ENCODE data around the gene AFTPH. TPM values are rescaled to one million over a fixed set of nuclear protein-coding genes. Genes with fewer than 3 reads are reported as not detected.

The AFTPH gene
- total and polyA plus RNA-seq, 9 of the 15 experiments (the other 6 are each of a cell fraction or from before 2014, with no cell fraction given): 8.0 to 26.2 (median 13.8) TPM

- Histone ChIP-seq H3K4me3 (no peak overlapping the region), H3K9ac (ENCODE audit: insufficient read depth in 1 of 2, low read depth in 2 of 2, low read length in 2 of 2) (no peak overlapping the region), H3K4me2 (ENCODE audit: insufficient read depth, low read length) (no peak overlapping the region), H3K9me3 (replicated peaks; ENCODE audit: control insufficient read depth, insufficient read depth, low read depth, low read length) (no peaks in the 10 kb centered on the region), H3K9me1 (ENCODE audit: control insufficient read depth, insufficient read depth, low read length) (no peaks in the 10 kb centered on the region), H3K27me3 (ENCODE audit: control insufficient read depth in 2 of 2, insufficient read depth in 2 of 2, low read length in 2 of 2) (peaks cover 17 to 53% of the 10 kb centered on the region in 2 experiments), H2AFZ (ENCODE audit: low read depth, low read length) (no peak overlapping the region), H3K79me2 (ENCODE audit: control insufficient read depth, insufficient read depth, low read length) (no peaks in the 10 kb centered on the region), H3K4me1 (replicated peaks in 1 of 2; ENCODE audit: control insufficient read depth in 2 of 2, insufficient read depth in 2 of 2, low read length in 2 of 2) (no peaks in the 10 kb centered on the region), H4K20me1 (replicated peaks; ENCODE audit: control insufficient read depth, insufficient read depth, low read length) (peaks cover 6% of the 10 kb centered on the region; the same call in 1 of the 2 replicates), H3K36me3 (ENCODE audit: control insufficient read depth, insufficient read depth, low read length) (no peaks in the 10 kb centered on the region), H3K27ac (ENCODE audit: extremely low read depth, low read depth, low read length) (no peak overlapping the region)
- POLR2A ChIA-PET: interaction anchor here (0.7 kb wide), 1 partner anchor 257 kb away, joined by 3 read pairs; no protein-coding TSS in a partner anchor
- no TSS peak for BruUV-seq (replicated peaks)
- intact Hi-C loops (cut with micrococcal nuclease) (no loop called here), in situ Hi-C loops (cut with MboI) (loop anchor here (5.0 to 10.0 kb wide), 2 partner anchors 153 to 431 kb away; no protein-coding TSS in a partner anchor)
- no peak for FAIRE-seq
- DNase-seq (ENCODE audit: extremely low read depth in 1 of 4, low spot score in 3 of 4): no peak
- TF ChIP-seq RBM25 (IDR thresholded peaks at IDR 0.05; ENCODE audit: low read depth, low read length, severe bottlenecking) (peak; percentile 73), ZNF431 (CRISPR knock-in tag; IDR thresholded peaks at IDR 0.05) (no peak), E2F5 (CRISPR knock-in tag; IDR thresholded peaks at IDR 0.05) (no peak), CTCF (IDR thresholded peaks at IDR 0.05 in 2 of 3, conservative IDR thresholded peaks at IDR 0.05 in 1 of 3; ENCODE audit: insufficient read depth in 2 of 3, low read depth in 1 of 3, low read length in 3 of 3) (no peak)
- ATAC-seq: no peak
- CTCF ChIA-PET (ENCODE audit: low intra/inter-chr PET ratio): no interaction called here
- 1% methylated on average over 4 of the region's 4 CpGs for WGBS (ENCODE audit: insufficient coverage, low coverage, missing lambda C conversion rate)
Measured at GRCh38 chr2:64485331-64485730, 38.8 kb upstream of the AFTPH start.

Measured in K562 (cell line).